ENCODE measurements around the gene TMTC2. TPM values are rescaled to one million over a fixed set of nuclear protein-coding genes. Genes with fewer than 3 reads are reported as not detected.

Gene TMTC2
- total RNA-seq, 6 experiments from 2014 or later = 0.74 to 1.9 (median 0.96) TPM

- Histone ChIP-seq H3K27ac (no peak overlapping the region), H3K4me3 (no peak overlapping the region), H3K27me3 (no peaks in the 10 kb centered on the region), H3K4me1 (no peaks in the 10 kb centered on the region), H3K36me3 (no peaks in the 10 kb centered on the region), H3K9me3 (no peaks in the 10 kb centered on the region)
- TF ChIP-seq CTCF (IDR thresholded peaks at IDR 0.05) = no peak
- TF ChIP-seq POLR2A (IDR thresholded peaks at IDR 0.05) = no peak
- no peak for ATAC-seq
- DNase-seq = no peak
- intact Hi-C loops (cut with DNase I) = no loop called here
- WGBS (ENCODE audit: insufficient coverage, low coverage, low lambda C conversion rate, missing lambda C conversion rate) = 88% methylated on average over 1 of the region's 1 CpG
Measured at GRCh38 chr12:82652071-82652470, 34.6 kb upstream of the TMTC2 start.

- TF ChIP-seq POLR2A (IDR thresholded peaks at IDR 0.05) (no peak), CTCF (IDR thresholded peaks at IDR 0.05) (no peak)
- no peaks in the 10 kb centered on the region for H3K9me3 ChIP-seq
- H3K36me3 ChIP-seq = no peaks in the 10 kb centered on the region
- intact Hi-C loops (cut with DNase I) = no loop called here
- WGBS (ENCODE audit: insufficient coverage, low coverage, low lambda C conversion rate, missing lambda C conversion rate) = 30% methylated on average over 4 of the region's 4 CpGs
- H3K4me1 ChIP-seq = no peaks in the 10 kb centered on the region
- no peak overlapping the region for H3K4me3 ChIP-seq
- no peaks in the 10 kb centered on the region for H3K27me3 ChIP-seq
- DNase-seq = no peak
- peak; percentile 36 to 94 (median 80) for ATAC-seq
- H3K27ac ChIP-seq = no peak overlapping the region
Measured at GRCh38 chr12:82655751-82656150, 31.0 kb upstream of the TMTC2 start.

GRCh38 chr12:82659343-82660207 lies 27.1 kb upstream of the TMTC2 start:
- 87% methylated on average over 9 of the region's 28 CpGs for WGBS (ENCODE audit: insufficient coverage, low coverage, low lambda C conversion rate, missing lambda C conversion rate)
- no peak overlapping the region for H3K27ac ChIP-seq
- H3K9me3 ChIP-seq = no peaks in the 10 kb centered on the region
- DNase-seq (peak in 1 of 3 donors; percentile 44), ATAC-seq (peak in 2 of 4 donors; percentile 24 to 40)
- no peaks in the 10 kb centered on the region for H3K27me3 ChIP-seq
- no peak overlapping the region for H3K4me3 ChIP-seq
- H3K4me1 ChIP-seq = no peaks in the 10 kb centered on the region
- intact Hi-C loops (cut with DNase I) = no loop called here
- no peaks in the 10 kb centered on the region for H3K36me3 ChIP-seq
- TF ChIP-seq POLR2A (IDR thresholded peaks at IDR 0.05) (no peak), CTCF (IDR thresholded peaks at IDR 0.05) (no peak)

- WGBS (ENCODE audit: insufficient coverage, low coverage, low lambda C conversion rate, missing lambda C conversion rate) = 88% methylated on average over 2 of the region's 3 CpGs
Measured at GRCh38 chr12:82660541-82661325, 26.0 kb upstream of the TMTC2 start.

More at GRCh38 chr12:82660541-82661325, 26.0 kb upstream of the TMTC2 start:
- no peak overlapping the region for H3K4me3 ChIP-seq
- H3K9me3 ChIP-seq = no peaks in the 10 kb centered on the region
- intact Hi-C loops (cut with DNase I) = no loop called here
- H3K4me1 ChIP-seq = no peaks in the 10 kb centered on the region
- TF ChIP-seq POLR2A (IDR thresholded peaks at IDR 0.05) (no peak), CTCF (IDR thresholded peaks at IDR 0.05) (no peak)
- ATAC-seq (no peak), DNase-seq (no peak)
- no peaks in the 10 kb centered on the region for H3K36me3 ChIP-seq
- no peak overlapping the region for H3K27ac ChIP-seq
- no peaks in the 10 kb centered on the region for H3K27me3 ChIP-seq
